Fibroblast of peridontal ligament (primary cell): ENCODE data around the gene LINC00632.
"Not testable (repeated sequence)": the region's sequence is repeated elsewhere in the genome, so short reads cannot be mapped to it uniquely, and the experiment has no call there.

Experiments
- DNase-seq: peaks from one replicate; pipeline ENCODE4 v3.0.0-alpha.2; 2010; ENCODE audit errors: extremely low read depth

The LINC00632 gene

GRCh38 chrX:140709421-140709846 lies at the start of gene LINC00632:
LINC00632 (plus strand) TSS chrX:140709759.
- DNase-seq = no peak

- DNase-seq = no peak
Observed at GRCh38 chrX:140661643-140662042, 47.9 kb upstream of the LINC00632 start.

GRCh38 chrX:140664939-140665338 lies 44.6 kb upstream of the LINC00632 start:
- no peak for DNase-seq

GRCh38 chrX:140672840-140673731 lies 36.5 kb upstream of the LINC00632 start:
- DNase-seq = no peak

GRCh38 chrX:140687706-140688105 lies 21.9 kb upstream of the LINC00632 start:
- no peak for DNase-seq

GRCh38 chrX:140691596-140691995 lies 18.0 kb upstream of the LINC00632 start:
- DNase-seq = not testable (repeated sequence)

- DNase-seq = no peak
Observed at GRCh38 chrX:140697618-140698017, 11.9 kb upstream of the LINC00632 start.

- DNase-seq = no peak
Observed at GRCh38 chrX:140701480-140701879, 8.1 kb upstream of the LINC00632 start.

GRCh38 chrX:140710710-140711109 lies 1.2 kb downstream of the LINC00632 start:
- no peak for DNase-seq

- no peak for DNase-seq
Observed at GRCh38 chrX:140711894-140712293, 2.3 kb downstream of the LINC00632 start.

GRCh38 chrX:140712413-140713173 lies 3.0 kb downstream of the LINC00632 start:
- no peak for DNase-seq

- no peak for DNase-seq
Observed at GRCh38 chrX:140713174-140713539, 3.6 kb downstream of the LINC00632 start.

GRCh38 chrX:140715787-140716186 lies 6.2 kb downstream of the LINC00632 start:
- DNase-seq = no peak

GRCh38 chrX:140723121-140723715 lies 13.7 kb downstream of the LINC00632 start:
- DNase-seq = no peak

GRCh38 chrX:140724309-140724708 lies 14.8 kb downstream of the LINC00632 start:
- no peak for DNase-seq

GRCh38 chrX:140724736-140725135 lies 15.2 kb downstream of the LINC00632 start:
- no peak for DNase-seq

- no peak for DNase-seq
Observed at GRCh38 chrX:140725500-140725899, 15.9 kb downstream of the LINC00632 start.

GRCh38 chrX:140733766-140734342 lies 24.3 kb downstream of the LINC00632 start:
- peak; percentile 46 for DNase-seq

GRCh38 chrX:140744085-140744484 lies 34.5 kb downstream of the LINC00632 start:
- DNase-seq = no peak

GRCh38 chrX:140756941-140757340 lies 47.4 kb downstream of the LINC00632 start:
- no peak for DNase-seq

GRCh38 chrX:140762061-140762460 lies 52.5 kb downstream of the LINC00632 start:
- DNase-seq = peak; percentile 83

- DNase-seq = peak; percentile 39
Observed at GRCh38 chrX:140764401-140764919, 54.9 kb downstream of the LINC00632 start.
